Ishikawa (cell line): ENCODE data around the gene GMCL2.

ENCODE experiments used
- CEBPB ChIP-seq: IDR thresholded peaks from 2 replicates; pipeline ENCODE4 v1.6.1; 2012
- CREB1 ChIP-seq: IDR thresholded peaks from 2 replicates; pipeline ENCODE4 v1.6.1; 2012; ENCODE audit warnings: low read depth
- EGR1 ChIP-seq: IDR thresholded peaks from 2 replicates; pipeline ENCODE4 v1.6.1; 2012
- EP300 ChIP-seq: IDR thresholded peaks from 2 replicates; pipeline ENCODE4 v1.6.1; 2012; ENCODE audit warnings: borderline replicate concordance
- FOXM1 ChIP-seq: IDR thresholded peaks from 2 replicates; pipeline ENCODE4 v1.6.1; 2012; ENCODE audit warnings: low read depth, borderline replicate concordance
- NFIC ChIP-seq: IDR thresholded peaks from 2 replicates; pipeline ENCODE4 v1.6.1; 2012
- RAD21 ChIP-seq: IDR thresholded peaks from 2 replicates; pipeline ENCODE4 v1.6.1; 2012; ENCODE audit warnings: low read depth
- TAF1 ChIP-seq: IDR thresholded peaks from 2 replicates; pipeline ENCODE4 v1.6.1; 2012; ENCODE audit warnings: low read depth, mild to moderate bottlenecking
- TCF12 ChIP-seq: IDR thresholded peaks from 2 replicates; pipeline ENCODE4 v1.6.1; 2012; ENCODE audit warnings: low read depth
- TEAD4 ChIP-seq: IDR thresholded peaks from 2 replicates; pipeline ENCODE4 v1.6.1; 2012
- YY1 ChIP-seq: IDR thresholded peaks from 2 replicates; pipeline ENCODE4 v1.6.1; 2012; ENCODE audit warnings: low read depth
- ZBTB7A ChIP-seq: IDR thresholded peaks from 2 replicates; pipeline ENCODE4 v1.6.1; 2012; ENCODE audit warnings: low read depth
- TF ChIP-seq, protein P1 (sequence below): IDR thresholded peaks from 2 replicates; pipeline ENCODE4 v1.6.1; 2012
- TF ChIP-seq, protein P2 (sequence below): IDR thresholded peaks from 2 replicates; pipeline ENCODE4 v1.6.1; 2012
- TF ChIP-seq, protein P3 (sequence below): IDR thresholded peaks from 2 replicates; pipeline ENCODE4 v1.6.1; 2012; ENCODE audit warnings: low read depth, mild to moderate bottlenecking

The GMCL2 gene

DNA sequence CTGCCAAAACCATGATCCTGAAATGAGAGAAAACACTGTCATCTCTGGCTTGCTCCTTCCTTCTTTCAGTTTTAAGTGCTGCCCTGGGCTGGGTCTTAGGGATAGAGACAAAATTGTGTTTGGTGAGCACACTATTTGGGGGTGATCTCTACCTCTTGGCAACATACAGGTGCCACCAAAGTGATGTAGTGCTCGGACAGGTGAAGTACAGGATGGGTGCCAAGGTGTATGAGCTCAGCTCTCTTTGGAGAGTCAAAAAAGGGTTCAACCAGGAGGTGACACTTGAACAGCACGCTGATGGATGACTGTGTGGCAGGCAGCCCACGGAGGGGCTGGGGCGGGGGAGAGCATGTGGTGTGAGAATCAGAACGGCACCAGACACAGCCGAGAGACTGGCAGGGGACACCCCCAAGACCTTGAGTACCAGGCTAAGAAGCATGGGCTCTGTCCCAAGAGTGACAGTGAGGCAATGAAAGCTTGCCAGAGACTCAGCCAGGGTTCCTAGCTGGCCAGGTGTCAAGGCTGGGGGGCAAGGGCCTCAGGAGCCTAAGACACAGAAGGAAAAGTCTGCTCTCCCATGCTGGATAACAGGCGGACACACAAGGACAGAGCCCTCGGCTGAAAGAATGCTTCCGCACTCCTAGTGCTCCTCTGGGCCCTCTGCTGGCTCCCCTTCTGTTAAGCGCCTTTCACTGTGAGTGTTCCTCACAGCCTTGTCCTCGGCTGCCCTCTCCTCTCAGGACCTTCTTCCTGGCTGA, 36.0 kb downstream of the GMCL2 start:
- no peak for TF ChIP-seq RAD21
- no peak for TF ChIP-seq YY1
- no peak for TF ChIP-seq ZBTB7A
- TF ChIP-seq NFIC = no peak
- TF ChIP-seq, protein P1, sequence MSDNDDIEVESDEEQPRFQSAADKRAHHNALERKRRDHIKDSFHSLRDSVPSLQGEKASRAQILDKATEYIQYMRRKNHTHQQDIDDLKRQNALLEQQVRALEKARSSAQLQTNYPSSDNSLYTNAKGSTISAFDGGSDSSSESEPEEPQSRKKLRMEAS = no peak
- no peak for TF ChIP-seq EGR1
- no peak for TF ChIP-seq FOXM1
- no peak for TF ChIP-seq CREB1
- no peak for TF ChIP-seq TEAD4
- no peak for TF ChIP-seq CEBPB
- no peak for TF ChIP-seq TAF1
- TF ChIP-seq EP300 = no peak
- no peak for TF ChIP-seq TCF12
- TF ChIP-seq, protein P2, sequence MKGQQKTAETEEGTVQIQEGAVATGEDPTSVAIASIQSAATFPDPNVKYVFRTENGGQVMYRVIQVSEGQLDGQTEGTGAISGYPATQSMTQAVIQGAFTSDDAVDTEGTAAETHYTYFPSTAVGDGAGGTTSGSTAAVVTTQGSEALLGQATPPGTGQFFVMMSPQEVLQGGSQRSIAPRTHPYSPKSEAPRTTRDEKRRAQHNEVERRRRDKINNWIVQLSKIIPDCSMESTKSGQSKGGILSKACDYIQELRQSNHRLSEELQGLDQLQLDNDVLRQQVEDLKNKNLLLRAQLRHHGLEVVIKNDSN = no peak
- TF ChIP-seq, protein P3, sequence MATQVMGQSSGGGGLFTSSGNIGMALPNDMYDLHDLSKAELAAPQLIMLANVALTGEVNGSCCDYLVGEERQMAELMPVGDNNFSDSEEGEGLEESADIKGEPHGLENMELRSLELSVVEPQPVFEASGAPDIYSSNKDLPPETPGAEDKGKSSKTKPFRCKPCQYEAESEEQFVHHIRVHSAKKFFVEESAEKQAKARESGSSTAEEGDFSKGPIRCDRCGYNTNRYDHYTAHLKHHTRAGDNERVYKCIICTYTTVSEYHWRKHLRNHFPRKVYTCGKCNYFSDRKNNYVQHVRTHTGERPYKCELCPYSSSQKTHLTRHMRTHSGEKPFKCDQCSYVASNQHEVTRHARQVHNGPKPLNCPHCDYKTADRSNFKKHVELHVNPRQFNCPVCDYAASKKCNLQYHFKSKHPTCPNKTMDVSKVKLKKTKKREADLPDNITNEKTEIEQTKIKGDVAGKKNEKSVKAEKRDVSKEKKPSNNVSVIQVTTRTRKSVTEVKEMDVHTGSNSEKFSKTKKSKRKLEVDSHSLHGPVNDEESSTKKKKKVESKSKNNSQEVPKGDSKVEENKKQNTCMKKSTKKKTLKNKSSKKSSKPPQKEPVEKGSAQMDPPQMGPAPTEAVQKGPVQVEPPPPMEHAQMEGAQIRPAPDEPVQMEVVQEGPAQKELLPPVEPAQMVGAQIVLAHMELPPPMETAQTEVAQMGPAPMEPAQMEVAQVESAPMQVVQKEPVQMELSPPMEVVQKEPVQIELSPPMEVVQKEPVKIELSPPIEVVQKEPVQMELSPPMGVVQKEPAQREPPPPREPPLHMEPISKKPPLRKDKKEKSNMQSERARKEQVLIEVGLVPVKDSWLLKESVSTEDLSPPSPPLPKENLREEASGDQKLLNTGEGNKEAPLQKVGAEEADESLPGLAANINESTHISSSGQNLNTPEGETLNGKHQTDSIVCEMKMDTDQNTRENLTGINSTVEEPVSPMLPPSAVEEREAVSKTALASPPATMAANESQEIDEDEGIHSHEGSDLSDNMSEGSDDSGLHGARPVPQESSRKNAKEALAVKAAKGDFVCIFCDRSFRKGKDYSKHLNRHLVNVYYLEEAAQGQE = no peak

- TF ChIP-seq EP300 (no peak), NFIC (no peak), CEBPB (no peak), ZBTB7A (no peak), EGR1 (no peak), TCF12 (no peak), CREB1 (no peak), FOXM1 (no peak), RAD21 (no peak), TAF1 (no peak), TEAD4 (no peak), YY1 (no peak)
- TF ChIP-seq, protein P1 = no peak
- TF ChIP-seq, protein P2 = no peak
- TF ChIP-seq, protein P3 = no peak
Observed at GRCh38 chr5:178149199-178149932, 37.8 kb downstream of the GMCL2 start.

DNA sequence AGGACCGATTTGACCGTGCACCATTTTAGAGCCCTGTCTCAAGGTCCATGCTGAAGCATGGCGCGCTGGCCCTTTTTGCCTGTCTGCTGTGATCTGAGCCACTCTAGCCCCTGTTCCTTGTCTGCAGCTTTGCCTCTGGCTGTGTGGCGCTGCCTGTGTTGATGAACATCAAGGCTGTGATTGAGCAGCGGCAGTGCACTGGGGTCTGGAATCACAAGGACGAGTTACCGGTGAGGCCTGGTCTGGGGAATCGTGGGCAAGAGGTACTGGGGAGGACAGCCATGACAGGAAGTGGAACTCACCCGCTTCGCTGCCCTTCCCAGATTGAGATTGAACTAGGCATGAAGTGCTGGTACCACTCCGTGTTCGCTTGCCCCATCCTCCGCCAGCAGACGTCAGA, 39.8 kb downstream of the GMCL2 start:
- no peak for TF ChIP-seq CEBPB
- no peak for TF ChIP-seq NFIC
- TF ChIP-seq, protein P1 = no peak
- TF ChIP-seq, protein P3 = no peak
- no peak for TF ChIP-seq CREB1
- no peak for TF ChIP-seq YY1
- no peak for TF ChIP-seq RAD21
- no peak for TF ChIP-seq FOXM1
- TF ChIP-seq TCF12 = no peak
- no peak for TF ChIP-seq EGR1
- TF ChIP-seq TEAD4 = no peak
- TF ChIP-seq EP300 = no peak
- TF ChIP-seq TAF1 = no peak
- TF ChIP-seq, protein P2 = no peak
- TF ChIP-seq ZBTB7A = no peak
